ENCODE data around the gene TNFSF11.

Gene TNFSF11

GRCh38 chr13:42534785-42535184, 39.2 kb upstream of the TNFSF11 start:
- Histone ChIP-seq H3K4me1 (ENCODE audit: control extremely low read depth in 1 of 4, control insufficient read depth in 4 of 4, insufficient read depth in 4 of 4, low read length in 3 of 4) (no peaks in the 10 kb centered on the region), H3K27ac (ENCODE audit: insufficient read depth in 1 of 2, low read depth in 1 of 2, low read length in 2 of 2, poor library complexity in 1 of 2, severe bottlenecking in 2 of 2) (no peak overlapping the region), H3K4me3 (ENCODE audit: control insufficient read depth in 1 of 7, extremely low read depth in 1 of 7, insufficient read depth in 4 of 7, low read depth in 2 of 7, low read length in 6 of 7) (no peak overlapping the region), H3K9me3 (ENCODE audit: control extremely low read depth in 1 of 5, control insufficient read depth in 4 of 5, insufficient read depth in 2 of 5, low read depth in 1 of 5, low read length in 4 of 5) (peaks cover 0 to 5% (median 0%) of the 10 kb centered on the region in 5 experiments), H3K36me3 (ENCODE audit: control insufficient read depth in 4 of 4, insufficient read depth in 4 of 4, low read length in 3 of 4) (no peaks in the 10 kb centered on the region), H3K27me3 (replicated peaks in 2 of 5; ENCODE audit: control insufficient read depth in 4 of 5, insufficient read depth in 5 of 5, low read length in 4 of 5) (no peaks in the 10 kb centered on the region)
- ChIA-PET POLR2A (no interaction called here), CTCF (no interaction called here)
- 100% methylated on average over 1 of the region's 1 CpG for WGBS (ENCODE audit: insufficient coverage)
- no peak for DNase-seq

- Histone ChIP-seq H3K27ac (ENCODE audit: insufficient read depth in 1 of 2, low read depth in 1 of 2, low read length in 2 of 2, poor library complexity in 1 of 2, severe bottlenecking in 2 of 2) (no peak overlapping the region), H3K4me1 (ENCODE audit: control extremely low read depth in 1 of 4, control insufficient read depth in 4 of 4, insufficient read depth in 4 of 4, low read length in 3 of 4) (no peaks in the 10 kb centered on the region), H3K4me3 (ENCODE audit: control insufficient read depth in 1 of 7, extremely low read depth in 1 of 7, insufficient read depth in 4 of 7, low read depth in 2 of 7, low read length in 6 of 7) (no peak overlapping the region), H3K36me3 (ENCODE audit: control insufficient read depth in 4 of 4, insufficient read depth in 4 of 4, low read length in 3 of 4) (no peaks in the 10 kb centered on the region), H3K27me3 (replicated peaks in 2 of 5; ENCODE audit: control insufficient read depth in 4 of 5, insufficient read depth in 5 of 5, low read length in 4 of 5) (no peaks in the 10 kb centered on the region), H3K9me3 (ENCODE audit: control extremely low read depth in 1 of 5, control insufficient read depth in 4 of 5, insufficient read depth in 2 of 5, low read depth in 1 of 5, low read length in 4 of 5) (peaks cover 0 to 5% (median 0%) of the 10 kb centered on the region in 5 experiments)
- ChIA-PET POLR2A (no interaction called here), CTCF (no interaction called here)
- DNase-seq, result no peak
- WGBS (ENCODE audit: insufficient coverage), result no CpG with 5 or more reads among the region's 2 CpGs
Measured at GRCh38 chr13:42538996-42539395, 35.0 kb upstream of the TNFSF11 start.

GRCh38 chr13:42539670-42540069, 34.3 kb upstream of the TNFSF11 start:
- no peaks in the 10 kb centered on the region for H3K36me3 ChIP-seq (ENCODE audit: control insufficient read depth in 4 of 4, insufficient read depth in 4 of 4, low read length in 3 of 4)
- ChIA-PET CTCF (no interaction called here), POLR2A (no interaction called here)
- WGBS (ENCODE audit: insufficient coverage), result 100% methylated on average over 4 of the region's 7 CpGs
- no peak overlapping the region for H3K27ac ChIP-seq (ENCODE audit: insufficient read depth in 1 of 2, low read depth in 1 of 2, low read length in 2 of 2, poor library complexity in 1 of 2, severe bottlenecking in 2 of 2)
- no peaks in the 10 kb centered on the region for H3K4me1 ChIP-seq (ENCODE audit: control extremely low read depth in 1 of 4, control insufficient read depth in 4 of 4, insufficient read depth in 4 of 4, low read length in 3 of 4)
- peaks cover 0 to 5% (median 0%) of the 10 kb centered on the region in 5 experiments for H3K9me3 ChIP-seq (ENCODE audit: control extremely low read depth in 1 of 5, control insufficient read depth in 4 of 5, insufficient read depth in 2 of 5, low read depth in 1 of 5, low read length in 4 of 5)
- no peak for DNase-seq
- H3K4me3 ChIP-seq (ENCODE audit: control insufficient read depth in 1 of 7, extremely low read depth in 1 of 7, insufficient read depth in 4 of 7, low read depth in 2 of 7, low read length in 6 of 7), result no peak overlapping the region
- H3K27me3 ChIP-seq (replicated peaks in 2 of 5; ENCODE audit: control insufficient read depth in 4 of 5, insufficient read depth in 5 of 5, low read length in 4 of 5), result no peaks in the 10 kb centered on the region

GRCh38 chr13:42543215-42543797, 30.6 kb upstream of the TNFSF11 start:
- no CpG with 5 or more reads among the region's 4 CpGs for WGBS (ENCODE audit: insufficient coverage)
- CTCF ChIA-PET, result interaction anchor here (1.3 kb wide), 1 partner anchor 9 kb away, joined by 3 read pairs; no protein-coding TSS in a partner anchor
- Histone ChIP-seq H3K36me3 (ENCODE audit: control insufficient read depth in 4 of 4, insufficient read depth in 4 of 4, low read length in 3 of 4) (no peaks in the 10 kb centered on the region), H3K4me1 (ENCODE audit: control extremely low read depth in 1 of 4, control insufficient read depth in 4 of 4, insufficient read depth in 4 of 4, low read length in 3 of 4) (peaks cover 0 to 8% (median 2%) of the 10 kb centered on the region in 4 experiments), H3K27ac (ENCODE audit: insufficient read depth in 1 of 2, low read depth in 1 of 2, low read length in 2 of 2, poor library complexity in 1 of 2, severe bottlenecking in 2 of 2) (no peak overlapping the region), H3K27me3 (replicated peaks in 2 of 5; ENCODE audit: control insufficient read depth in 4 of 5, insufficient read depth in 5 of 5, low read length in 4 of 5) (no peaks in the 10 kb centered on the region), H3K4me3 (ENCODE audit: control insufficient read depth in 1 of 7, extremely low read depth in 1 of 7, insufficient read depth in 4 of 7, low read depth in 2 of 7, low read length in 6 of 7) (no peak overlapping the region), H3K9me3 (ENCODE audit: control extremely low read depth in 1 of 5, control insufficient read depth in 4 of 5, insufficient read depth in 2 of 5, low read depth in 1 of 5, low read length in 4 of 5) (no peaks in the 10 kb centered on the region)
- DNase-seq, result no peak
- POLR2A ChIA-PET, result interaction anchor here (0.7 kb wide), 1 partner anchor 280 kb away, joined by 3 read pairs; no protein-coding TSS in a partner anchor

GRCh38 chr13:42544246-42544926, 29.6 kb upstream of the TNFSF11 start:
- Histone ChIP-seq H3K9me3 (ENCODE audit: control extremely low read depth in 1 of 5, control insufficient read depth in 4 of 5, insufficient read depth in 2 of 5, low read depth in 1 of 5, low read length in 4 of 5) (no peaks in the 10 kb centered on the region), H3K27ac (ENCODE audit: insufficient read depth in 1 of 2, low read depth in 1 of 2, low read length in 2 of 2, poor library complexity in 1 of 2, severe bottlenecking in 2 of 2) (no peak overlapping the region), H3K4me1 (ENCODE audit: control extremely low read depth in 1 of 4, control insufficient read depth in 4 of 4, insufficient read depth in 4 of 4, low read length in 3 of 4) (peaks cover 2 to 18% (median 11%) of the 10 kb centered on the region in 4 experiments), H3K27me3 (replicated peaks in 2 of 5; ENCODE audit: control insufficient read depth in 4 of 5, insufficient read depth in 5 of 5, low read length in 4 of 5) (no peaks in the 10 kb centered on the region), H3K4me3 (ENCODE audit: control insufficient read depth in 1 of 7, extremely low read depth in 1 of 7, insufficient read depth in 4 of 7, low read depth in 2 of 7, low read length in 6 of 7) (no peak overlapping the region), H3K36me3 (ENCODE audit: control insufficient read depth in 4 of 4, insufficient read depth in 4 of 4, low read length in 3 of 4) (no peaks in the 10 kb centered on the region)
- no peak for DNase-seq
- POLR2A ChIA-PET, result no interaction called here
- 94% methylated on average over 2 of the region's 4 CpGs for WGBS (ENCODE audit: insufficient coverage)
- CTCF ChIA-PET, result no interaction called here

- Histone ChIP-seq H3K27me3 (replicated peaks in 2 of 5; ENCODE audit: control insufficient read depth in 4 of 5, insufficient read depth in 5 of 5, low read length in 4 of 5) (no peaks in the 10 kb centered on the region), H3K4me1 (ENCODE audit: control extremely low read depth in 1 of 4, control insufficient read depth in 4 of 4, insufficient read depth in 4 of 4, low read length in 3 of 4) (peaks cover 2 to 25% (median 13%) of the 10 kb centered on the region in 4 experiments), H3K4me3 (ENCODE audit: control insufficient read depth in 1 of 7, extremely low read depth in 1 of 7, insufficient read depth in 4 of 7, low read depth in 2 of 7, low read length in 6 of 7) (no peak overlapping the region), H3K36me3 (ENCODE audit: control insufficient read depth in 4 of 4, insufficient read depth in 4 of 4, low read length in 3 of 4) (no peaks in the 10 kb centered on the region), H3K9me3 (ENCODE audit: control extremely low read depth in 1 of 5, control insufficient read depth in 4 of 5, insufficient read depth in 2 of 5, low read depth in 1 of 5, low read length in 4 of 5) (no peaks in the 10 kb centered on the region), H3K27ac (ENCODE audit: insufficient read depth in 1 of 2, low read depth in 1 of 2, low read length in 2 of 2, poor library complexity in 1 of 2, severe bottlenecking in 2 of 2) (no peak overlapping the region)
- WGBS (ENCODE audit: insufficient coverage), result 100% methylated on average over 2 of the region's 3 CpGs
- POLR2A ChIA-PET, result no interaction called here
- CTCF ChIA-PET, result interaction anchor here (1.0 to 1.1 kb wide), 2 partner anchors 14 to 50 kb away, joined by 3 read pairs; no protein-coding TSS in a partner anchor
- no peak for DNase-seq
Measured at GRCh38 chr13:42545842-42546241, 28.1 kb upstream of the TNFSF11 start.

GRCh38 chr13:42547612-42548011, 26.3 kb upstream of the TNFSF11 start:
- CTCF ChIA-PET, result no interaction called here
- DNase-seq, result no peak
- Histone ChIP-seq H3K27me3 (replicated peaks in 2 of 5; ENCODE audit: control insufficient read depth in 4 of 5, insufficient read depth in 5 of 5, low read length in 4 of 5) (no peaks in the 10 kb centered on the region), H3K4me1 (ENCODE audit: control extremely low read depth in 1 of 4, control insufficient read depth in 4 of 4, insufficient read depth in 4 of 4, low read length in 3 of 4) (peaks cover 2 to 28% (median 13%) of the 10 kb centered on the region in 4 experiments), H3K36me3 (ENCODE audit: control insufficient read depth in 4 of 4, insufficient read depth in 4 of 4, low read length in 3 of 4) (no peaks in the 10 kb centered on the region), H3K4me3 (ENCODE audit: control insufficient read depth in 1 of 7, extremely low read depth in 1 of 7, insufficient read depth in 4 of 7, low read depth in 2 of 7, low read length in 6 of 7) (no peak overlapping the region), H3K27ac (ENCODE audit: insufficient read depth in 1 of 2, low read depth in 1 of 2, low read length in 2 of 2, poor library complexity in 1 of 2, severe bottlenecking in 2 of 2) (no peak overlapping the region), H3K9me3 (ENCODE audit: control extremely low read depth in 1 of 5, control insufficient read depth in 4 of 5, insufficient read depth in 2 of 5, low read depth in 1 of 5, low read length in 4 of 5) (no peaks in the 10 kb centered on the region)
- 100% methylated on average over 1 of the region's 1 CpG for WGBS (ENCODE audit: insufficient coverage)
- POLR2A ChIA-PET, result no interaction called here

Measured in common myeloid progenitor, CD34-positive (primary cell).